Tibial nerve (tissue), 4 donors: ENCODE measurements around the gene CYTH2. TPM values are rescaled to one million over a fixed set of nuclear protein-coding genes. Genes with fewer than 3 reads are reported as not detected.

Experiments
- DNase-seq, 2 donors: peaks; one replicate each; pipeline ENCODE4 v3.0.0-alpha.2; 2019; ENCODE audit warnings: low spot score in 2 of 2
- H3K27ac ChIP-seq, 4 donors: fragments of 200-600 bp; sonication (generic) in 3 of 4; one replicate each; pipeline ENCODE4 v1.5.1; 2017 to 2019; ENCODE audit warnings: mild to moderate bottlenecking in 1 of 4
- H3K27me3 ChIP-seq, 2 donors: fragments of 200-600 bp; sonication (generic) in 1 of 2; one replicate each; pipeline versions ENCODE4 v1.5.1 to v1.6.0; 2017 to 2019
- H3K36me3 ChIP-seq, 3 donors: fragments of 200-600 bp; sonication (generic); one replicate each; pipeline ENCODE4 v1.5.1; 2018 to 2019
- H3K4me1 ChIP-seq, 4 donors: fragments of 200-600 bp; sonication (generic) in 3 of 4; one replicate each; pipeline ENCODE4 v1.5.1; 2017 to 2019
- H3K4me3 ChIP-seq, 4 donors: fragments of 200-600 bp; sonication (generic) in 3 of 4; one replicate each; pipeline ENCODE4 v1.5.1; 2017 to 2019; ENCODE audit warnings: mild to moderate bottlenecking in 1 of 4, moderate library complexity in 1 of 4
- H3K9me3 ChIP-seq, 4 donors: fragments of 200-600 bp; sonication (generic) in 3 of 4; one replicate each; pipeline ENCODE4 v1.5.1; 2017 to 2019
- EP300 ChIP-seq, 2 donors: sonication (generic); formaldehyde crosslinking; IDR thresholded peaks; one replicate each; pipeline ENCODE4 v1.6.1; 2017; ENCODE audit warnings: antibody characterized with exemption in 2 of 2, mild to moderate bottlenecking in 1 of 2
- POLR2A ChIP-seq, 2 donors: fragments of 450-650 bp; IDR thresholded peaks; one replicate each; pipeline ENCODE4 v1.6.1; 2017; ENCODE audit warnings: antibody characterized with exemption in 2 of 2, mild to moderate bottlenecking in 2 of 2, moderate library complexity in 2 of 2
- WGBS, 2 donors: methylation state at CpG; one replicate each; pipeline ENCODE4 v1.1.5; 2018; 5-methylcytosine and 5-hydroxymethylcytosine counted together
- total RNA-seq, 4 donors: library from RNA; depleted of rRNA; stranded (reverse); fragments of >200 nt; gene quantifications; one replicate each; pipeline ENCODE4 v1.1.0, GENCODE V29; 2016
- TF ChIP-seq, protein P1 (sequence below), 5 experiments: fragments of 200-600 bp in 3 of 5; fragments of 450-650 bp in 2 of 5; sonication (generic) in 3 of 5; IDR thresholded peaks; one replicate each; pipeline ENCODE4 v1.5.1; 2016 to 2019; ENCODE audit warnings: antibody characterized with exemption in 5 of 5, mild to moderate bottlenecking in 3 of 5, moderate library complexity in 2 of 5

Gene CYTH2
- total RNA-seq, 4 donors from 2014 or later, result 56.7 to 114 (median 65.1) TPM

DNA sequence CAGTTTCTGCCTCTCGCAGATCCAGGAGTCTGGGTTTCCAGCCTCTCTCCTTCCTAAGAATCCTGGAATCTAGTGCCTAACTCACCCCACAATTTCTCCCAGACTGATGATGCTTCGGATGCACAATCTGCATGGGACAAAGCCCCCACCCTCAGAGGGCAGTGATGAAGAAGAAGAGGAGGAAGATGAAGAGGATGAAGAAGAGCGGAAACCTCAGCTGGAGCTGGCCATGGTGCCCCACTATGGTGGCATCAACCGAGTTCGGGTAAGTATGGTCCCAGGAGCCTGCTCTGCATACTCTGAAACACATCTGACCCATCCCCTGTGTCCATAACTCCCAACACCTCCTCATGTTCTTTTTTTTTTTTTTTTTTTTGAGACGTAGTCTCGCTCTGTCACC, 22.6 kb upstream of the CYTH2 start:
- Histone ChIP-seq H3K27me3 (peaks cover 0 to 15% of the 10 kb centered on the region in 2 donors), H3K4me1 (peaks cover 0 to 38% (median 18%) of the 10 kb centered on the region in 4 donors), H3K36me3 (peaks cover 0 to 46% (median 25%) of the 10 kb centered on the region in 3 donors), H3K9me3 (no peaks in the 10 kb centered on the region), H3K4me3 (peak overlapping the region; percentile 51 to 90 (median 82)), H3K27ac (peak overlapping the region in 2 of 4 donors; percentile 73 to 96)
- no peak for DNase-seq
- TF ChIP-seq, protein P1, sequence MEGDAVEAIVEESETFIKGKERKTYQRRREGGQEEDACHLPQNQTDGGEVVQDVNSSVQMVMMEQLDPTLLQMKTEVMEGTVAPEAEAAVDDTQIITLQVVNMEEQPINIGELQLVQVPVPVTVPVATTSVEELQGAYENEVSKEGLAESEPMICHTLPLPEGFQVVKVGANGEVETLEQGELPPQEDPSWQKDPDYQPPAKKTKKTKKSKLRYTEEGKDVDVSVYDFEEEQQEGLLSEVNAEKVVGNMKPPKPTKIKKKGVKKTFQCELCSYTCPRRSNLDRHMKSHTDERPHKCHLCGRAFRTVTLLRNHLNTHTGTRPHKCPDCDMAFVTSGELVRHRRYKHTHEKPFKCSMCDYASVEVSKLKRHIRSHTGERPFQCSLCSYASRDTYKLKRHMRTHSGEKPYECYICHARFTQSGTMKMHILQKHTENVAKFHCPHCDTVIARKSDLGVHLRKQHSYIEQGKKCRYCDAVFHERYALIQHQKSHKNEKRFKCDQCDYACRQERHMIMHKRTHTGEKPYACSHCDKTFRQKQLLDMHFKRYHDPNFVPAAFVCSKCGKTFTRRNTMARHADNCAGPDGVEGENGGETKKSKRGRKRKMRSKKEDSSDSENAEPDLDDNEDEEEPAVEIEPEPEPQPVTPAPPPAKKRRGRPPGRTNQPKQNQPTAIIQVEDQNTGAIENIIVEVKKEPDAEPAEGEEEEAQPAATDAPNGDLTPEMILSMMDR (IDR thresholded peaks at IDR 0.05), result no peak
- TF ChIP-seq POLR2A (IDR thresholded peaks at IDR 0.05) (no peak), EP300 (IDR thresholded peaks at IDR 0.05) (no peak)
- WGBS, 2 donors, result 77 to 86% methylated on average over 7 of the region's 7 CpGs

- no peak for DNase-seq
- peaks cover 0 to 65% (median 37%) of the 10 kb centered on the region in 3 donors for H3K36me3 ChIP-seq
- TF ChIP-seq, protein P1 (IDR thresholded peaks at IDR 0.05), result no peak
- TF ChIP-seq EP300 (IDR thresholded peaks at IDR 0.05) (no peak), POLR2A (IDR thresholded peaks at IDR 0.05) (no peak)
- no peaks in the 10 kb centered on the region for H3K9me3 ChIP-seq
- no peak overlapping the region for H3K27ac ChIP-seq
- H3K4me1 ChIP-seq, result peaks cover 0 to 44% (median 18%) of the 10 kb centered on the region in 4 donors
- H3K4me3 ChIP-seq, result no peak overlapping the region
- WGBS, 2 donors, result 61 to 69% methylated on average over 4 of the region's 4 CpGs
- H3K27me3 ChIP-seq, result peaks cover 0 to 7% of the 10 kb centered on the region in 2 donors
Observed at GRCh38 chr19:48448563-48448962, 20.6 kb upstream of the CYTH2 start.

DNA sequence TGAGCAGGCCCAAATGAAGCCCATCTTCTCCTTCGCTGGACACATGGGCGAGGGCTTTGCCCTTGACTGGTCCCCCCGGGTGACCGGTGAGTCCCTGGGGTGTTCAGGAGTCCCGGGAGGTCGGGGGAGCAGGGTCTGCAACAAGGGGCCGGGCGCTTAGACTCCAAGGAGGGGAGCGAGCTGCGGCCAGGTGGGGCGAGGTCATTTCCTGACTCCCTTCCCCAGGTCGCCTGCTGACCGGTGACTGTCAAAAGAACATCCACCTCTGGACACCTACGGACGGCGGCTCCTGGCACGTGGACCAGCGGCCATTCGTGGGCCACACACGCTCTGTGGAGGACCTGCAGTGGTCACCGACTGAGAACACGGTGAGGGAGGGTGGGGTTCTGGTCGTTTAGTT, 18.7 kb upstream of the CYTH2 start:
- no peaks in the 10 kb centered on the region for H3K9me3 ChIP-seq
- DNase-seq, result no peak
- no peak for TF ChIP-seq POLR2A (IDR thresholded peaks at IDR 0.05)
- TF ChIP-seq, protein P1 (IDR thresholded peaks at IDR 0.05), result no peak
- no peak for TF ChIP-seq EP300 (IDR thresholded peaks at IDR 0.05)
- peaks cover 0 to 33% (median 2%) of the 10 kb centered on the region in 4 donors for H3K4me1 ChIP-seq
- H3K27ac ChIP-seq, result no peak overlapping the region
- H3K27me3 ChIP-seq, result no peaks in the 10 kb centered on the region
- no peak overlapping the region for H3K4me3 ChIP-seq
- 93 to 96% methylated on average over 20 to 22 of the region's 23 CpGs for WGBS, 2 donors
- peaks cover 0 to 84% (median 46%) of the 10 kb centered on the region in 3 donors for H3K36me3 ChIP-seq

DNA sequence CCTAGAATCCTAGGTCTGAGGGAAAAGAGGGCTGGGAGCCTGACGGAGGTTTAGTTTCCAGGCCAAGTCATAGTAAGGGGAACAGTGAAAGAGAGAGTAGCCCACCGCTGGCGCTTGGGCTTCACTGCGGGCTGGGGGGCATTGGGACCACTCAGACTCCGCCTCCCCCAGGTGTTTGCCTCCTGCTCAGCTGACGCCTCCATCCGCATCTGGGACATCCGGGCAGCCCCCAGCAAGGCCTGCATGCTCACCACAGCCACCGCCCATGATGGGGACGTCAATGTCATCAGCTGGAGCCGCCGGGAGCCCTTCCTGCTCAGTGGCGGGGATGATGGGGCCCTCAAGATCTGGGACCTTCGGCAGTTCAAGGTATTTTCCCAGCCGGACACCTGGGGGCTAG, 18.3 kb upstream of the CYTH2 start:
- Histone ChIP-seq H3K36me3 (peaks cover 0 to 88% (median 46%) of the 10 kb centered on the region in 3 donors), H3K4me1 (peaks cover 0 to 33% (median 2%) of the 10 kb centered on the region in 4 donors), H3K9me3 (no peaks in the 10 kb centered on the region), H3K27ac (no peak overlapping the region), H3K4me3 (no peak overlapping the region), H3K27me3 (no peaks in the 10 kb centered on the region)
- DNase-seq, result no peak
- TF ChIP-seq, protein P1 (IDR thresholded peaks at IDR 0.05), result no peak
- no peak for TF ChIP-seq POLR2A (IDR thresholded peaks at IDR 0.05)
- no peak for TF ChIP-seq EP300 (IDR thresholded peaks at IDR 0.05)
- WGBS, 2 donors, result 85 to 92% methylated on average over 15 of the region's 15 CpGs

DNA sequence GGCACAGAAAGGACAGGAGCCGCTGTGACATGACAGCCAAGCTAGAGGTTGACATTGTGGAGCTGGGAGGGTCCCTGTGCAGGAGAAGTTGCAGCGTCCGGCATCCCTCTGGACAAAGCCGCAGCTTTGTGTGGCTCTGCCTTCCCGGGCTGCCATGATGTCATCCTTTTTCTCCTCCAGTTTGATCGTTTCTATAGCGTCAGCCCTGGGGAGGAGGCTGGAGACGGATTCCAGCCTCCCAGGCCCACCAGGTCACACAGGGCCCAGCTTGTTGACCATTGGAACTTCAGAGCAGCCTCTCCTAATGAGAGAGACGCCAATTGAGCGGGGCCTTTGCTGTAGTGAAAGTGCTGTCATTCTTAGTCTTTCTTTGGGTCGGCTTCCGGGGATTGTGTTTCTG, 17.5 kb upstream of the CYTH2 start:
- no peak overlapping the region for H3K27ac ChIP-seq
- no peak for TF ChIP-seq EP300 (IDR thresholded peaks at IDR 0.05)
- 52 to 57% methylated on average over 12 of the region's 12 CpGs for WGBS, 2 donors
- no peaks in the 10 kb centered on the region for H3K9me3 ChIP-seq
- peaks cover 0 to 96% (median 46%) of the 10 kb centered on the region in 3 donors for H3K36me3 ChIP-seq
- DNase-seq, result no peak
- H3K4me3 ChIP-seq, result no peak overlapping the region
- no peaks in the 10 kb centered on the region for H3K27me3 ChIP-seq
- peaks cover 0 to 28% (median under 1%) of the 10 kb centered on the region in 4 donors for H3K4me1 ChIP-seq
